ENCODE data around the gene TMEM139.

Gene TMEM139

GRCh38 chr7:143320620-143321019, 35.9 kb downstream of the TMEM139 start:
- no peaks in the 10 kb centered on the region for H3K27me3 ChIP-seq (ENCODE audit: insufficient read depth, poor library complexity, severe bottlenecking)
- DNase-seq (ENCODE audit: low read depth in 1 of 2, low spot score in 1 of 2): no peak
- no peak overlapping the region for H3K27ac ChIP-seq (replicated peaks)

GRCh38 chr7:143321242-143321641, 36.5 kb downstream of the TMEM139 start:
- no peak for DNase-seq (ENCODE audit: low read depth in 1 of 2, low spot score in 1 of 2)
- H3K27me3 ChIP-seq (ENCODE audit: insufficient read depth, poor library complexity, severe bottlenecking): no peaks in the 10 kb centered on the region
- TF ChIP-seq CTCF (IDR thresholded peaks at IDR 0.05; ENCODE audit: insufficient read depth, low read length): no peak
- no peak for TF ChIP-seq GABPA (IDR thresholded peaks at IDR 0.05; ENCODE audit: low read depth)
- no peak for TF ChIP-seq POLR2AphosphoS5 (IDR thresholded peaks at IDR 0.05; ENCODE audit: low read depth)
- no peak for TF ChIP-seq SPI1 (IDR thresholded peaks at IDR 0.05; ENCODE audit: borderline replicate concordance, low read depth)
- TF ChIP-seq REST (IDR thresholded peaks at IDR 0.05; ENCODE audit: insufficient replicate concordance, low read depth): no peak
- no peak overlapping the region for H3K4me3 ChIP-seq (replicated peaks; ENCODE audit: insufficient read depth, low read length)
- H3K27ac ChIP-seq (replicated peaks): no peak overlapping the region

More at GRCh38 chr7:143320620-143321019, 35.9 kb downstream of the TMEM139 start:
- no peak overlapping the region for H3K4me3 ChIP-seq (replicated peaks; ENCODE audit: insufficient read depth, low read length)
- TF ChIP-seq CTCF (IDR thresholded peaks at IDR 0.05; ENCODE audit: insufficient read depth, low read length) (no peak), GABPA (IDR thresholded peaks at IDR 0.05; ENCODE audit: low read depth) (no peak), POLR2AphosphoS5 (IDR thresholded peaks at IDR 0.05; ENCODE audit: low read depth) (no peak), REST (IDR thresholded peaks at IDR 0.05; ENCODE audit: insufficient replicate concordance, low read depth) (no peak), SPI1 (IDR thresholded peaks at IDR 0.05; ENCODE audit: borderline replicate concordance, low read depth) (no peak)

GRCh38 chr7:143321734-143322133, 37.0 kb downstream of the TMEM139 start:
- DNase-seq (ENCODE audit: low read depth in 1 of 2, low spot score in 1 of 2): peak in 1 of 2 experiments; percentile 48

More at GRCh38 chr7:143321734-143322133, 37.0 kb downstream of the TMEM139 start:
- Histone ChIP-seq H3K4me3 (replicated peaks; ENCODE audit: insufficient read depth, low read length) (no peak overlapping the region), H3K27me3 (ENCODE audit: insufficient read depth, poor library complexity, severe bottlenecking) (no peaks in the 10 kb centered on the region), H3K27ac (replicated peaks) (no peak overlapping the region)
- TF ChIP-seq SPI1 (IDR thresholded peaks at IDR 0.05; ENCODE audit: borderline replicate concordance, low read depth): no peak
- peak; percentile 90 for TF ChIP-seq REST (IDR thresholded peaks at IDR 0.05; ENCODE audit: insufficient replicate concordance, low read depth)
- no peak for TF ChIP-seq GABPA (IDR thresholded peaks at IDR 0.05; ENCODE audit: low read depth)
- TF ChIP-seq CTCF (IDR thresholded peaks at IDR 0.05; ENCODE audit: insufficient read depth, low read length): peak; percentile 3

Data from HL-60 (cell line).